A172 (cell line): ENCODE results near the gene CD247. TPM values are rescaled to one million over a fixed set of nuclear protein-coding genes. Genes with fewer than 3 reads are reported as not detected.
A peak's percentile ranks its signal among the peaks of the same experiment; 100 is the strongest.
"Not testable (repeated sequence)": the region's sequence is repeated elsewhere in the genome, so short reads cannot be mapped to it uniquely, and the experiment has no call there.

Experiments used
- DNase-seq: peaks from one replicate; pipeline ENCODE4 v3.0.0-alpha.2; 2015; ENCODE audit warnings: low spot score
- total RNA-seq: library from RNA; depleted of rRNA; stranded (reverse); fragments of >200 nt; shearing (Covaris generic); gene quantifications from 2 replicates; pipeline ENCODE4 v1.2.3, GENCODE V29; 2014; rRNA removed

The CD247 gene
- 0.26 TPM in 1 of 2 replicates, not detected in the other for total RNA-seq

DNA sequence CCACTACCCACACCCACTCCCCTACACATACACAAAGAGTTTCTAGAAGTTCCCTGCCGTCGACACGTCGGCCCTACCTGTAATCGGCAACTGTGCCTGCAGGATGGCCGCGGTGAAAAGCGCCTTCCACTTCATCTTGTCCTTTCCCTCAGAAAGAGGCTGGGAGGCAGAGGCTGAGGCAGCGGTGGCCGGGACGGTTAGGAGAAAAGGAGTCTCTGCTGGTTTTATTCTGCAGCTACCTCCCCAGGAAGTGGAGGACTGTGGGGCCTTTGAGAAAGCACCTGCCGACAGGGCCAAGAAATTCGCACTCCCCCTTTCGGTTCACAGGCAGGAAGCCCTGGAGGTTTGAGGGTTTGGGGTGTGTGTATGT lies at the start of gene CD247:
Gene CD247 (minus strand): TSS at position 199 of the 370 bp plus-strand sequence. CDS start 64 bp downstream, at position 135.
- DNase-seq, result no peak

DNA sequence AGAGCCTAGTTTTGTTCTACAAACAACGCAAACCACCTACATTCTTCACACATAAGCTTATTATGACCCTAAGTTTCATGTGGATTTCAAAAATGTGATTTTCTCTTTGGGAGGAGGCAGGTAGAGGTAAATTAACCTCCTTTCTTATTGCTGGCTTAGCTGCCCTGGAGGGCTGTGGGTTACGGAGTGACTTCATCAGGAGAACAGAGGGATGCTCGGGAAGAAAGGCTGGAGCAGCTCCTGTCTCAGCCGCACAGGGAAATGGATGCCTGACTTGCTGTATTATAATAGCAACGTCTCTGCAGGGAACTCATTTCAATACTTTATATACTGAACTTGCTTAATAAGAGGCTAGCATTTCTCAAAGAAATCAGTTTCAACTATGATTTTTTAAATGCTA lies 49.3 kb upstream of the CD247 start:
- DNase-seq, result no peak

DNA sequence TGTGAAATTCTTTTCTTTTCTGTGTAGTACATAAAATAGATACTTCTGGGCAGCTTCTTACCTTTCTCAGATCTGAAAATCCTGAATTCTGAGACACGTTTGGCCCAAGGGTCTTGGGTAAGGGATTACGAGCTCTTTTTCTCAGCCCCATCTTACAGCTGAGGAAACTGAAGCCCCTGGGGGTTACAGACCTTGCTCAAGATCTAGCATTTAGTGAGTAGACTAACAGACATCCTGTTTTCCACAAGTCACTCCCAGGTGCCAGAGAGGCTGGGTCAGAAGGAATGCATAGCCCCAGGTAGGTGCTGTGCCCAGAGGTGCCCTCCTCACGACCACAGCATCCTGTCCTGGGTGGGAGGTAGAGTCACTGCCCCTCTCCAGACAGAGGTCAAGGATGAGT lies 48.4 kb upstream of the CD247 start:
- no peak for DNase-seq

DNA sequence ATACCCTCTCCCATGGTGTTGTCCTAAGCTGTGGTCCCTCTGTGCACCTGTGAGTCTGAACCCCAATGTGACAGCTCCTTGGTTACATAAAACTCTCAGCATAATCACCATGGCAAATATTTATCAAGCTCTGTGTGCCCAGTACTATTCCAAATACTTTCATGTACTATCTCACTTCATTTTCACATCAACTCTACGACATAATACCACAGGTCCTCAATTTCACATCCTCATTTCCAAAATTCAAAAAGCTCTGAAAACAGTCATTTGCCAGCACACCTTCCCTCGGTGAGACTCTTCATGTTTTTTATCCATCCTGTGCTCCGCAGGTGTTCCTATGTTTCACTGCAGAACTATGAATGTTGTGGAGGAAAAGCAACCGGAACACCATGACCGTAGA lies 47.6 kb upstream of the CD247 start:
- DNase-seq, result no peak

DNA sequence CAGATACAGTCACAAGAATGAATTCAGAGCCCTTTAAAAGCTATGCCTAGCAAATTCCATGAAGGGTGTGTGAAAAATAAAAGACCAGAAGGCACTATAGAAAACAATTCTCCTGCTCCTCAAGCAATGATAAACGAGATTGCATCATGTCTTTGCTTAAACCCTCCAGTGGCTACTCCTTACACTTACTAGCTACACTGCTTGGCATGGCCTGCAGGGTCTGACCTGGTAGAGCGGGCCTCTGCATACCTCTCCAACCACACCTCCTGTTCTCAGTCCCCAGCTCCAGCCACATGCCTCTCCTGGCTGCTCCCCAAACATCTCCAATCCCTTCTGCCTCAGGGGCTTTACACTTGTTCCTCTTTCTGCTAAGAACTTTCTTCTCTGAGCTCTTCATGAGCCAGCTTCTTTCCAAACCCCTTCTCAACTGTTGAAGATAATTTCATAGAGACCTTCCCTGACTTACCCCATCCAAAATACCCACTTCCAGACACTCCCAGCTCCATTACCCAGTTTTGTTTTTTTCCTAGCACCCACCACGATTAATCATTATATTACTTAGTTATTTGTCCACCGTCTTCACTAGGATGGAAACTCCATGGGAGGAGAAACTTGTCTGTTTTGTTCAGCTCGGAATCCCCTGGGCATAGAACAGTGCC lies 46.4 kb upstream of the CD247 start:
- no peak for DNase-seq

DNA sequence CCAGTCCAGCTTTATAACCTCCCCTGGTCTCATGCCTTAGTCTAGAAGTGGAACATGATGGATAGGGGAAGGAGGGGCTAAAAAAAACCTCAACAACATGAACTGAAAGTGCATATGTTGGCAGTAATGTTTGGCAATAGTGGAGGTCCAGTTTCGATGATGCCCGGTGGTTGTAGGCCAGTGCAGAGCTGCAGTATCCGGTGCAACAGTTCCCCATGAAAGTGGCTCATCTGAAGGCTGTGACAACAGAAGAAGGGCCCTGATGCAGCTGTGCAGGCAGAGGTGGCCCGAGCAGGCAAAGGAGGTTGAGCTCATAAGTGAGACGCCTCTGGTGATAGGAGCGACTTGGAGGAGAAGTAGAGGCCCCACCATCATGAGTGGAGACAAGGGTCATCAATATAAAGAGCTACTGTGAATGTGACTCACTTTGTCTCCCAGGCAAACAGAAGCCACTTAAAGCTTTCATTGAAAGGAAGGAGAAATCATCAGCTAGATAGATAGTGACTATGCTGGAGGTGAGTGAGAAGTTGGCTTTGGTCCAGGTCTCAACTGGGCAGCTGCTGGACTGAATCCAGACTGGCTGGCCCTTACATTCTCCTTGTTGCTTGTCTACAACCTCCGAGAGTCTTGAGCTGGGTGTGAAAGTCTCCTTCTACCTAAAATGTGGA lies 45.4 kb upstream of the CD247 start:
- no peak for DNase-seq

DNA sequence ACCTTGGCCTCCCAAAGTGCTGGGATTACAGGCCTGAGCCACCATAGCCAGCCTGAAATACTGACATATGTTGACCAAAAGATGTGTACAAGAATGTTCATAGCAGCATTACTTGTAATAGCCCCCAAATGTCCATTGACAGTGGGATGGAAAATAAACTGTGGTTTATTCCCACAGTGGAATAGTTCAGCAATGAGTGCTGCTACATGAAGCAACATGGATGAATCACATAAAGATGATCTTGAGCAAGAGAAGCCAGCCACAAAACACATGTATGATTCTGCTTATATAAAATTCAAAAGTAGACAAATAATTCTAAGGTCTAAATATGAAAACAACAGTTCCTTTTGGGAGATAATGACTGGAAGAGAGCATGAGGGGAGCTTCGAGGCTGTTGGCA lies 44.4 kb upstream of the CD247 start:
- no peak for DNase-seq

DNA sequence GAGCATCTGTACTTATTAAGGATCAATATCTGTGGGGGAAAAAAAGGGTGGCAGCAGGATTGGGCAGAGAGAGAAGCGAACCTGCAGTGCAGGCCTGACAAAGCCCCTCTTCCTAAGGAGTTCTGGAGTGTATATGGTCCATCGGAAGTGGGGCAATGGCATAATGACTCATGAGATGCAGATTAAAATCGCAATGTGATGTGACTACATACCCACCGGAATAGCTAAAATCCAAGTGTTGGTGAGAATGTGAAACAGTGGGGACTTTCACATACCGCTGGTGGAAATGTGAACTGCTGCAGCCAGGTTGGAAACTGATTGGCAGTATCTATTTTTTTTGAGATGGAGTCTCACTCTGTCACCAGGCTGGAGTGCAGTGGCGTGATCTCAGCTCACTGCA lies 43.4 kb upstream of the CD247 start:
- DNase-seq, result no peak

DNA sequence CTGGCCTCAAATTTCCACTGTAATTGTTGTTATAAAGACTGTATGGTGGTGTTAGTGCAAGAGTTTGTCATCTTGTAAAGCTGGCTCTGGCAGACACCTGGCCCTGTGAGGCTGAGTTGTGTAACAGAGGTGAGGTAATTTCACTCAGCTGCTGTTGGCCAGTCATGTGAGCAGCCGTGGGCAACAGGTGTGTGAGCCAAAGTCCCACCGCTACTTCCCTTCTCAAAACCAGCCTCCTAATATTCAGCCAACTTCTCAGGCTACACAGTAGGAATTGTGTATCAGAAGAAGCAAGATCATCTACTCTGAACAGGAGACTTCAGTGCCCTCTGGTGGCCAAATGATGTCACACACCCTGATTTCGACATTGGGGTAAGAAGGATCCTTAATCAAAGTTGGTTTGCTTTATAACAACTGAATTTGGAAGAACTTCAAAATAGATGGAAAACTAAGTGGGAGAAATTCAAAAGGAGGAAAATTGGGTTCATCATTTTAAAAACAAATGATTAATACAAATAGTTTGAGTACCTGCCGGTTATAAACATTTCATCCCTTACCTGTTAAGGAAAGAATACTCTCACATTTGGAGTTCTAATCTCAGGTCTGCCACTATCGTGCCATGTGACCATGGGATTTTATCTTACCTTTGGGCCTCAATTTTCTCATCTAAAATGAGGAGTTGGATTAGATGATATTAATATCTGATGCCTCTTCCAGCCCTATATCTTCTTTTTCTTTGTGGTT lies 37.8 kb upstream of the CD247 start:
- DNase-seq, result peak; percentile 77

DNA sequence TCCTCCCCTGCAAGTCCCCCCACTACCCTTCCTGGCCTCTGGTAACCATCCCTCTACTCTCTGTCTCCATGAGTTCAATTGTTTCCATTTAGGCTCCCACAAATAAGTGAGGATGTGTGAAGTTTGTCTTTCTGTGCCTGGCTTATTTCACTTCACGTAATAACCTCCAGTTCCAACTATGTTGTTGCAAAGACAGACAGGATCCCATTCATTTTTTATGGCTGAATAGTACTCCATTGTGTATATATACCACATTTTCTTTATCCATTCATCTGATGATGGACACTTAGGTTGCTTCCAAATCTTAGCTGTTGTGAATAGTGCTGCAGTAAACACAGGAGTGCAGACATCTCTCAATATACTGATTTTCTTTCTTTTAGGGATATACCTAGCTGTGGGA lies 36.7 kb upstream of the CD247 start:
- not testable (repeated sequence) for DNase-seq

DNA sequence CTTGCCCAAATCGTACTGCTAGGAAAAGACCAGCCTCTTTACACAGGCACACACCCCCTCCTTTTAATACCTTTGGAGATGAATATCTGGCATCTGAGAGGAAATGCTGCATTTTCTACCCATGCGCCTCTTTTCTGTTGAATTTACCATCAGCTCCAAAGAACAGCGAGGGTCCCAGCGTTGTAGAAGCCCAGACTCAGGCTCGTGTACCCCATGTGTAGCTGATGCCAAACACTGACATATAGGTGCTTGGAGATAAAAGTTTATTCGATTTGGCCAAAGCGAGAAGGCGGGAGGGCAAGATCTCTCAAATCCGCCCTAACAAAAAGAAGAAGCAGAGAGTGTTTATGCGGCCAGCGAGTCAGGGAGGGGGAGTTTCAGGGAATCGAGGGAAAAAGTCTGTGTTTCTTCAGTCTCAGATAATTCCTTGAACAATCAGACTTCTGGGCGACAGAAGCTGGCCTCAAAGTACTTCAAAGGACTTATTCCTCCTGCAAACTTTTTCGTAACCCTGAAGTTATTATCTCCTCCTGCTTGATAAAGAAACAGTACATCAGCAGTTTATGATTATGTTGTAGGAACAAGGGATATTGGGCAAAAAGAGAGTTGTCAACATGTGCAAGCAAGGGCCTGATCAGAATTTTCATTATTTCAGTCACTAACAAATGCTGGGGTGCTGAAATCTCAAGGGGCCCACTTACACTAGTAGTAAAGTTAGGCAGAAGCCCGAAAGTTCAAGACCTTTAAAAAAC lies 35.9 kb upstream of the CD247 start:
- DNase-seq, result no peak

DNA sequence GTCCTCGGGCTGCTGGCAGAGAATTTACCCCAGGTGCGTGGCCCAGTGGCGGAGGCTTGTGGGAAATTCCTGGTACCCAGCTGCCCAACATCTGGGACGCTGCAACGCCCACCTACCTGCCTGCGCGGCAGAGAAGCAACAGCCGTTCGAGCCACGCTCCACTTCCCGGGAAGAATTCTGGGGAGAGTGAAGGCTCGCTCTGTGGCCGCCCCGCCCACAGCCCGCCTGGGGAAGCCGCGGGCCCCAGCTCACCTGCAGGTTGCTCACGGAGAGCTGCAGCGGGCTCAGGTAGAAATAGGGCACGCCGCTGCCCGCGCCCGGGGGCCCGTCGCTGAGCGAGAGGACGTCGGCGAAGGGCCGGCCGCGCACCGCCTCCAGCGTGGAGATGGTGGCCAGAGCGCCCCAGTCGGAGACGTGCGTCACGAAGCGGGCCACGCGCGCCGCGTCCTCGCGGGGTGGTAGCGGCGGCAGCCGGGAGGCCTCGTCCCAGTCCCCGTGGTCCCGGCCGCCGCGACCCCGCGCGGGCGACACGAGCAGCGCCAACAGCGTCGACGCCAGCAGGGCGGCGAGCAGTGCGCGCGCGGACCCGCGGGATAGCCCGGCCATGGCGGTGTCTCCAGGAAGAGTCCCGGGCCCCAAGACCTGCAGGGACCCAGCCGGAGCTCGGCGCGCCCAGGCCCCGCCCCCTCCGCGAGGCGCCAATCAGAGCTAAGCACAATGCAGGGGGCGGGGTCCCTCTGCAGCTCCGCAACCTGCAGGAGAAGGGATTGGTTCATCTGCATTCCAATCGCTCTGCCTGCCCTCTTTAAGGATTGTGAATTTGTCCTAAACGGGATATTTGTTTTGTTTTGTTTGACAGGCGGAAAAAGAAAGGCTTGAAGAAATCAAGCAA lies 35.1 kb upstream of the CD247 start, which contains the start of gene CREG1:
Gene CREG1 (minus strand): TSS at position 627 of the 892 bp plus-strand sequence.
- DNase-seq, result peak; percentile 92

DNA sequence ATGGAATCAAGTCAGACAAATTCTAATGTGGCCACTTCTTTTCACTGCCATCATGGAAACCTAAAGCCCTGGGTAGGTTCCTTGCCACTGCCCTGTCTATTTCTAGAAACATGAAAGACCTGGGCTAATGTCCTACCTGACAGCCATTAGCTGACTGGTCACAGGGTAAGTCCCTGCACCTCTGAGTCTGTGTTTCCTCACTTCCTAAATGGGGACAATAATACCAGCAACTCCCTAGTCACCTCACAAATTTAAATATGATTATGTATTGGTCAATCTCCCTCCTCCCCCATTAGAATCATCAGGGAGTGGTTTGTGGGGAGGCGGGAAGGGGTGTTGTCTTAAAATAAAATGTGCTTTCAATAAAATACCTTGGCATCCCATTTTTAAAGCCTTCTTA lies 33.0 kb upstream of the CD247 start:
- no peak for DNase-seq

DNA sequence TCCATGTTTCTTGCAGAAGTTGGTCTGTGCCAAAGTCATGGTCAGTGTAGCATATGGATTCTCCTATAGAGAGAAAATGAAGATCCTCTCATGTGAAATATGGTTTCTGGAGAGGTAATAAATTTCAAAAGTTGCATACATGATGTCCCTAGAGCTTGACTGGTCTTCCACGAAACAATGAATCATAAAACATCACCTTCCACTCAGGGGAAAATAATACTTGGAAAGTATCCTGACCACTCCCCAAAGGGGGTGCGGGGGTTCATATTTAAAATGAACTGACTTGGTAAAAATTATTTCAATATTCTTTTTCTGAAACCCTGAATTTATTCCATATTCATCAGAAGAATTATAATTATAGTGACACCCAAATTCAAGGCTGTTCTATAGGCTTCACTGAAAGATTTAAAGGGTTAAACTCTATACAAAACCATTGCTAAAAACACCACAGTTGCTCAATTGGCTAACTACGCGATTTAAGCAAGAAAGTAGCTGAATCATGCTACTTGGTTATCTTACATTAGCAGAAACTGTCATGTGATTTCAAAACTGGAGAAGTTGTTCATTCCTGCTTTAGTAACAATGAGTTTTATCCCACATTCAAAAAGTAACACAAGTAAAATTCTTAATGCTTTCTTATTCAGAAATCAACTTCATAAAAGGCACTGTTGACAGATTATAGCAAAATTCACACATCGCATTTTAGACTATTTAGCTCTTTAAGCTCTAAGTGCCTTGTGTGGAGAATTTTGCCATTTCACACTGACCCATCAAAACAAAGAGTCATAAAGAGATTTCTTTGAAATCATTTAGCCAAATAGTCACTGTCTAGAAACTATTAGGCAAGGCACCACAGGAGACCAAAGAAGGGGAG lies 30.0 kb upstream of the CD247 start:
- DNase-seq, result peak; percentile 25

DNA sequence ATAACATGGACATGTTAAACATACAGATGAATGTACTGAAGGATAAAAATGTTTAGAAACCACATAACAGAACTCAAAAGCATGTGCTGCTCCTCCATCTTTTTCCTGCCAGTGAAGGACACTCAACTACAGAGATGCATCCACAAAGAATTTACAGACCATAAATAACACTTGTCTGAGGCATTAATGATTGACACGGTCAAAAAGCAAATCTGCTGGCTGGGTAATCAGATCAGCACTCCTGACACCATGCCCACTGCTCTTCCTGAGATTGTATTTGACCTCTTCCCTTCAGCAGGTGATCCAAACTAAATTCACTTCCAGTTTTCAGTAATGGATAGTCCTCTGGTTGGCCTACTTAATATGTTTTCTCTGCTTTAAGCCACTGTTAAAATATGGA lies 28.6 kb upstream of the CD247 start:
- no peak for DNase-seq

DNA sequence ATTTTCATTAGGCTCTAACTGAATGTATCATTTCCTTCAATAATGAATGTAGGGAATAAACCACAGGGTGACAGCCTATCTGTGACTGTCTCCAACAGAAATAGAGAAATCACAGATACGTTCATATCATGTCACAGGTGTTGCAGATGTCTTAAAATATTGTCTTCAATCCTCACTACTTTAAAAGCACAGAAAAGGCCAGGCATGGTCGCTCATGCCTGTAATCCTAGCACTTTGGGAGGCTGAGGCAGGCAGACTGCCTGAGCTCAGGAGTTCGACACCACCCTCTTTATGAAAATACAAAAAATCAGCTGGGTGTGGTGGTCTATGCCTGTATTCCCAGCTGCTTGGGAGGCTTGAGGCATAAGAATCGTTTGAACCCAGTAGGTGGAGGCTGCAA lies 27.0 kb upstream of the CD247 start:
- DNase-seq, result no peak

DNA sequence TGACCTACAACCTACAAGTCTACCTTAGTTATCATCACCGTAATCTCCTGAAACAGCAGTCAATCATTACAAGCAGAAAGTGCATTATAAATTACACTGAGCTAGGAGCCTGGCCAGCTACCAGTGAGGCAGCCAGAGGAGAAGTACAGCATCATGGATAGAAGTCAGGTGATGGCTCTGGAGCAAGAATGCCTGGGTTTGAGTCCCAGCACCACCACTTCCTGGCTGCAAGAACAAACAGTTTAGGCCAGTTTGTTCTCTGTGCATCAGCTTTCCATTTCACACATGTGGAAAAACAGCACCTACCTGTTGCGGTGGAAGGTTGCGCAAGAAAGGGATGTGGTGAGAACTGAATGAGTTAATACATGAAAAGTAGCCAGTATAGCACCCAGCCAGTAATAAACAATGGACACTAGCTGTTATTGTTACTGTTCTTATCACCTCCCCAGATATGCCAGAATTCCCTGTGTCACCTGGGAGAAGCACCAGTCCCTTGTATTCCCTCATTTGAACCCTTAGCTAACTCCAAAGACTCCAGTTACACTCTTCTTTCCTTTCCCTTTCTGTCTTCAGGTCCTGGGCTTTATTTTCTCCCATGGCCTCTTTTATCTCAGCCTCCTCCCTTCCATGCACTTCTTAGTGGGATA lies 26.2 kb upstream of the CD247 start:
- DNase-seq, result no peak

DNA sequence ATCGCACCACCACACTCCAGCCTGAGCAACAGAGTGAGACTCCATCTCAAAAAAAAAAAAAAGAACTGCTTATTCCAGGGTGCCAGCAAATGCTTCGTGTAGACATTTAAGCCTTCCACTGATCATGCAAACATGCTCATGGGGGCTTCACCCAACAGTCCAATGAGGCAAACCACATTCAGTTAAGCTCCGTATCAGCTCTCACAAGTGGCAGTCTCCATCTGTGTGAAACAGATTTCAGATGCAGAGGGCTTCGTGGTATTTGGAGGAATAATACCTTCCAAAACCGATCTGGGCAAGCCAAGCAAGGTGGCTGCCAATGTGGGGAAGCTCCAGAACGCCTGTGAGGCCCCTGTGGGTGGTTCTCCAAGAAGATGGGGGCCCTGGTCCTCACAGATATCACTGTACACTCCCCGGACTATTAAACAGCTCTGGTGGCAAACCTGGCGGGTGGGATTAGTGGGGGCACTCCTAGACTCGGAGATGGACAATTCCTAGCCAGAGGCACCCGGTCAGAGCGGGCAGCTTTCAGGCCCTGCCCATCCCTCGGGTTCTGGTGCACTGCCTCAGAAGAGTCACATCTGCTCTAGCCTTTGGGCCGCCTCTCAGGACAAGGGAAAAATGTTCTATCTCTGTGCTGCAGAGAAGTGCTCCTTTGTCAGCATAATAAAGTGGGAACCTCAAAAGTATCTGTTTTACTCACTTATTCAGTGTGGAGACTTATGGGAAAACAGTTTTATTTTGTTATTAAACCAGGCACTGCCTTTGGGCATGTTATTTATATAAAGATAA lies 25.1 kb upstream of the CD247 start:
- no peak for DNase-seq
